ENCODE data around the gene TTLL3. TPM values are rescaled to one million over a fixed set of nuclear protein-coding genes. Genes with fewer than 3 reads are reported as not detected.
"Not testable (repeated sequence)": the region's sequence is repeated elsewhere in the genome, so short reads cannot be mapped to it uniquely, and the experiment has no call there.

The TTLL3 gene
- total RNA-seq, 2 donors from 2014 or later = 21.6 to 35.0 TPM

GRCh38 chr3:9770276-9770812 is 39.7 kb upstream of the TTLL3 start:
- no peak overlapping the region for H3K27ac Mint-ChIP-seq
- H3K36me3 Mint-ChIP-seq (ENCODE audit: low read depth) = peaks cover 3% of the 10 kb centered on the region
- Histone ChIP-seq H3K27ac (ENCODE audit: low read depth, low read length) (no peak overlapping the region), H3K9me3 (ENCODE audit: control insufficient read depth, low read length) (no peaks in the 10 kb centered on the region), H3K27me3 (ENCODE audit: control insufficient read depth, insufficient read depth, low read length, poor library complexity, severe bottlenecking) (no peaks in the 10 kb centered on the region), H3K9ac (ENCODE audit: extremely low read depth, low read length, poor library complexity, severe bottlenecking) (no peak overlapping the region), H3K4me3 (ENCODE audit: low read length) (peak overlapping the region; percentile 80), H3K4me1 (ENCODE audit: control insufficient read depth, insufficient read depth, low read length) (no peaks in the 10 kb centered on the region), H3K36me3 (ENCODE audit: control insufficient read depth, insufficient read depth, low read length) (peaks cover 6% of the 10 kb centered on the region)
- H3K4me1 Mint-ChIP-seq = peaks cover 6% of the 10 kb centered on the region
- H3K4me3 Mint-ChIP-seq = peak overlapping the region; percentile 58
- H3K27me3 Mint-ChIP-seq (ENCODE audit: insufficient read depth) = peaks cover 38% of the 10 kb centered on the region
- DNase-seq = no peak
- H3K9me3 Mint-ChIP-seq = no peaks in the 10 kb centered on the region
- 77 to 84% methylated on average over 7 to 15 of the region's 15 CpGs for WGBS, 2 experiments (ENCODE audit: insufficient coverage in 1 of 2, insufficient read length in 1 of 2)
- TF ChIP-seq, protein P1, sequence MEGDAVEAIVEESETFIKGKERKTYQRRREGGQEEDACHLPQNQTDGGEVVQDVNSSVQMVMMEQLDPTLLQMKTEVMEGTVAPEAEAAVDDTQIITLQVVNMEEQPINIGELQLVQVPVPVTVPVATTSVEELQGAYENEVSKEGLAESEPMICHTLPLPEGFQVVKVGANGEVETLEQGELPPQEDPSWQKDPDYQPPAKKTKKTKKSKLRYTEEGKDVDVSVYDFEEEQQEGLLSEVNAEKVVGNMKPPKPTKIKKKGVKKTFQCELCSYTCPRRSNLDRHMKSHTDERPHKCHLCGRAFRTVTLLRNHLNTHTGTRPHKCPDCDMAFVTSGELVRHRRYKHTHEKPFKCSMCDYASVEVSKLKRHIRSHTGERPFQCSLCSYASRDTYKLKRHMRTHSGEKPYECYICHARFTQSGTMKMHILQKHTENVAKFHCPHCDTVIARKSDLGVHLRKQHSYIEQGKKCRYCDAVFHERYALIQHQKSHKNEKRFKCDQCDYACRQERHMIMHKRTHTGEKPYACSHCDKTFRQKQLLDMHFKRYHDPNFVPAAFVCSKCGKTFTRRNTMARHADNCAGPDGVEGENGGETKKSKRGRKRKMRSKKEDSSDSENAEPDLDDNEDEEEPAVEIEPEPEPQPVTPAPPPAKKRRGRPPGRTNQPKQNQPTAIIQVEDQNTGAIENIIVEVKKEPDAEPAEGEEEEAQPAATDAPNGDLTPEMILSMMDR (conservative IDR thresholded peaks at IDR 0.05) = no peak

- not testable (repeated sequence) for H3K4me1 Mint-ChIP-seq; H3K9me3 Mint-ChIP-seq; H3K4me1 ChIP-seq (ENCODE audit: control insufficient read depth, insufficient read depth, low read length); H3K27me3 ChIP-seq (ENCODE audit: control insufficient read depth, insufficient read depth, low read length, poor library complexity, severe bottlenecking); DNase-seq; H3K36me3 Mint-ChIP-seq (ENCODE audit: low read depth); H3K9me3 ChIP-seq (ENCODE audit: control insufficient read depth, low read length); H3K36me3 ChIP-seq (ENCODE audit: control insufficient read depth, insufficient read depth, low read length); H3K4me3 ChIP-seq (ENCODE audit: low read length); H3K9ac ChIP-seq (ENCODE audit: extremely low read depth, low read length, poor library complexity, severe bottlenecking); H3K27ac Mint-ChIP-seq; H3K27ac ChIP-seq (ENCODE audit: low read depth, low read length)
- peaks cover 38% of the 10 kb centered on the region for H3K27me3 Mint-ChIP-seq (ENCODE audit: insufficient read depth)
- WGBS, 2 experiments (ENCODE audit: insufficient coverage in 1 of 2, insufficient read length in 1 of 2) = 89 to 100% methylated on average over 1 to 2 of the region's 2 CpGs
- H3K4me3 Mint-ChIP-seq = peak overlapping the region; percentile 58
Observed at GRCh38 chr3:9771007-9771406, 39.1 kb upstream of the TTLL3 start.

- TF ChIP-seq, protein P1 (conservative IDR thresholded peaks at IDR 0.05) = no peak
- peaks cover 9% of the 10 kb centered on the region for H3K36me3 ChIP-seq (ENCODE audit: control insufficient read depth, insufficient read depth, low read length)
- Mint-ChIP-seq H3K36me3 (ENCODE audit: low read depth) (peaks cover 20% of the 10 kb centered on the region), H3K4me1 (peaks cover 4% of the 10 kb centered on the region), H3K27me3 (ENCODE audit: insufficient read depth) (peaks cover 7% of the 10 kb centered on the region), H3K27ac (no peak overlapping the region), H3K4me3 (no peak overlapping the region), H3K9me3 (no peaks in the 10 kb centered on the region)
- no peak for DNase-seq
- H3K27ac ChIP-seq (ENCODE audit: low read depth, low read length) = no peak overlapping the region
- no peaks in the 10 kb centered on the region for H3K4me1 ChIP-seq (ENCODE audit: control insufficient read depth, insufficient read depth, low read length)
- no peak overlapping the region for H3K9ac ChIP-seq (ENCODE audit: extremely low read depth, low read length, poor library complexity, severe bottlenecking)
- H3K4me3 ChIP-seq (ENCODE audit: low read length) = no peak overlapping the region
- H3K27me3 ChIP-seq (ENCODE audit: control insufficient read depth, insufficient read depth, low read length, poor library complexity, severe bottlenecking) = no peaks in the 10 kb centered on the region
- no peaks in the 10 kb centered on the region for H3K9me3 ChIP-seq (ENCODE audit: control insufficient read depth, low read length)
- WGBS, 2 experiments (ENCODE audit: insufficient coverage in 1 of 2, insufficient read length in 1 of 2) = 78 to 90% methylated on average over 4 to 5 of the region's 5 CpGs
Observed at GRCh38 chr3:9776896-9777693, 33.0 kb upstream of the TTLL3 start.

All from endodermal cell (in vitro differentiated cells).